GM18951 (cell line): ENCODE data around the gene SCN4B.

Experiments
- POLR2A ChIP-seq: IDR thresholded peaks from 4 replicates; pipeline ENCODE4 v1.6.1; 2011; ENCODE audit warnings: mild to moderate bottlenecking; ENCODE audit not compliant: insufficient read length, insufficient read depth; ENCODE audit errors: extremely low read depth
- in situ Hi-C: fragments of 300-500 bp; cut with MboI; formaldehyde crosslinking; loops from one replicate; pipeline ENCODE4 v1.12.0; 2022; ENCODE audit warnings: low sequenced_read_pairs, mixed read lengths, inconsistent platforms; ENCODE audit not compliant: unreplicated experiment

The SCN4B gene

DNA sequence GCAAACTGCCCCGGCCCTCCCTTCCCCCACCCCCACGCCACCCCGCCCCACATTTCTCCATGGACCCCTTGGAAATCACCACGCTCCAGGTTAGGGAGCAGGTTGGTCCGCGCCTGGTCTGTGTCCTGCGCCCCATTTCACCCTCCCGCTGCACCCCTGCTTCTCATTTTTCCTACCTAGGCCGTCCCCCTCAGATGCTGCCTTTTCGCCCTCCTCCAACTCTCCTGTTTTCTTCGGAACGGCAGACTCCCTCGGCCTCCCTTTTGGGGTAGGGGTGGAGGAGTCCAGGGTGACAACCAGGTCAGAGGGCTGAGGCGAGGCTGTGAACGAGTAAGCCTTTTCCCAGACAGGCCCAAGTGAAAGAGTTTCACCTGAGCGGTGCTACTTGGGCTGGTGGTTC is 893 bp upstream of the SCN4B start:
- no peak for TF ChIP-seq POLR2A
- in situ Hi-C loops = no loop called here

DNA sequence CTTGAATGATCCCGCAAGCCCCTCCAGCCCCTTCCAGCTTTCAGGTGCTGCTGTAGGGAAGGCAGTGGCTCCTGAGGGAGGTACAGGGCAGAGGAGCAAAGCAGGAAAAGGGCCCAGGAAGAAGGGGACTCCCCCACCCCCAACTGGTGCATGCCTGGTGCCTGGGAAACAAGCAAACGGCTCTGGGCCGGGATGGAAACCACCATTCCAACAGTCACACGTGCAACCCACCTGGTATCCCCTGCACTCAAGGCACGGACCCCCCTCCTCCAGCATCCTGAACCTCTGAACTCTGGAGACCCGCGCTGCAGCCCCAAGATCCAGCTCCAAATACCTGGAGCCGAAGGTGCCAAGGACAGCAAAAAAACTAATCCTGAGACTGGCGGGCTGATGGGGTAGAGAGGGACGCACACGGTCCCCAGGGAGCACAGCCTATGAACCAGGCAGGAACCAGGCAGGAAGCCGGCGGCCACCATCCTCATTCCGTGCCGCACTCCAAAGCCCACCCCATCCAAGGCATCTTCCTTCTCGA is 537 bp downstream of the SCN4B start:
- TF ChIP-seq POLR2A = no peak
- in situ Hi-C loops = no loop called here

- in situ Hi-C loops = no loop called here
- no peak for TF ChIP-seq POLR2A
These were observed 1.2 kb downstream of the SCN4B start for GRCh38 chr11:118151431-118151830.

DNA sequence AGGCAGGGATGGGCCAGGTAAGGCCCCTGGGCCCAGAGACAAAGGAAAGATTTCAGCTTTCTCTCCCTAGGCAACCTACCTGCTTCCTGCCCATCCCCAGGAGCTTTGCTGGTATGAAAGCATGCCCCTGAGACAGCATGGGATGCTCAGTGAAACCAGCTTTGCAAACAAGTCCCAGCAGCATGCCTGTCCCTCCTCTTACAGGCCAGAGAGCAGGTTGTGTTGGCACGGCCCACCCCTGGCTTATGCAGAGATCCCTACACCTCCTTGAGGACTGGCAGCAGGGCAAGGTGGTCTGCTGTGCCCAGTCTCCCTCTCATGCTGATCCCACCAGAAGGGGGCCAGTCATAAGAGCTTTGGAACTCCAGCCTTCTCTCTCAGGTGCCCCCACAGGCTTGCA is 3.1 kb downstream of the SCN4B start:
- in situ Hi-C loops = no loop called here

GRCh38 chr11:118148856-118149255 is 3.8 kb downstream of the SCN4B start:
- TF ChIP-seq POLR2A = no peak
- in situ Hi-C loops = no loop called here

More for the DNA sequence above, 3.1 kb downstream of the SCN4B start:
- no peak for TF ChIP-seq POLR2A

DNA sequence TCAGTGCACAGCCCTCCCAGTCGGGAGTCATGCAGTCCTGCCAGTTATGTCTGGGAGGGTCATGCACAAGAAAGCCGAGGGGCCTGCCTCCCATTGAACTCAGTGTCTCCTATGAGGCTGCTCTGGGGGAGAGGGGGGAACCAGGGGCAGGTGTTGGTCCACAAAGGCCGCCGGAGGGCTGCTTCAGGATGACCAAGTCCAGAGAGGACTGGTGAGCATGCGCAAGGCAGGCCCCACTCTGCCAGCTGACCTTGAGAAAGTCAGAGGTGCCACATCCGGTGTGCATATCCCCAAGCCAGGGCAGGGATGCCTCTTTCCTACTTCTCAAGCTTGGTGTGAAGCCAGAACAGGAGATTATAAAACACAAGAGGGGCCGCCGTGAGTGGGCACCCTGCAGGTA is 4.4 kb downstream of the SCN4B start:
- in situ Hi-C loops = no loop called here

GRCh38 chr11:118147502-118147901 is 5.1 kb downstream of the SCN4B start:
- in situ Hi-C loops = no loop called here
- no peak for TF ChIP-seq POLR2A

More for the DNA sequence above, 4.4 kb downstream of the SCN4B start:
- no peak for TF ChIP-seq POLR2A

DNA sequence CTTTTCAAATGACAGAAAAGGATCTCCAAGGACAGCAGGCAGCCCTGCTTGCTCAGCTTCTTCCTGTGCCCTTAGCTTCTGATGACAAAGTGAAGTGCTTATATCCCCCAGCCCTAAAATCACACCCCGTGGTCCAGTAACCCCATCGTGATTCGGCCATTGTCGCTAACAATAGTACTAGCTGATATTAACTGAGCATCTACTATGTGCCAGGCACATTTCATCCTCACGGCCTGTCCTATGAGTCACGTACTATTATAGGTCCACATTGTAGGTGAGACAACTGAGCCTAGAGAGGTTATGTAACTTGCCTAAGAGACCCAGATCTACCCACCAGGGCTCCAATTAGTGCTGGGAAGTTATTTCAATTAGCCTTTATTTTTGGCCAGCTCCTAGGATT is 6.1 kb downstream of the SCN4B start:
- in situ Hi-C loops = no loop called here
- TF ChIP-seq POLR2A = no peak

GRCh38 chr11:118145285-118146227 is 7.1 kb downstream of the SCN4B start:
- in situ Hi-C loops = no loop called here
- TF ChIP-seq POLR2A = no peak

DNA sequence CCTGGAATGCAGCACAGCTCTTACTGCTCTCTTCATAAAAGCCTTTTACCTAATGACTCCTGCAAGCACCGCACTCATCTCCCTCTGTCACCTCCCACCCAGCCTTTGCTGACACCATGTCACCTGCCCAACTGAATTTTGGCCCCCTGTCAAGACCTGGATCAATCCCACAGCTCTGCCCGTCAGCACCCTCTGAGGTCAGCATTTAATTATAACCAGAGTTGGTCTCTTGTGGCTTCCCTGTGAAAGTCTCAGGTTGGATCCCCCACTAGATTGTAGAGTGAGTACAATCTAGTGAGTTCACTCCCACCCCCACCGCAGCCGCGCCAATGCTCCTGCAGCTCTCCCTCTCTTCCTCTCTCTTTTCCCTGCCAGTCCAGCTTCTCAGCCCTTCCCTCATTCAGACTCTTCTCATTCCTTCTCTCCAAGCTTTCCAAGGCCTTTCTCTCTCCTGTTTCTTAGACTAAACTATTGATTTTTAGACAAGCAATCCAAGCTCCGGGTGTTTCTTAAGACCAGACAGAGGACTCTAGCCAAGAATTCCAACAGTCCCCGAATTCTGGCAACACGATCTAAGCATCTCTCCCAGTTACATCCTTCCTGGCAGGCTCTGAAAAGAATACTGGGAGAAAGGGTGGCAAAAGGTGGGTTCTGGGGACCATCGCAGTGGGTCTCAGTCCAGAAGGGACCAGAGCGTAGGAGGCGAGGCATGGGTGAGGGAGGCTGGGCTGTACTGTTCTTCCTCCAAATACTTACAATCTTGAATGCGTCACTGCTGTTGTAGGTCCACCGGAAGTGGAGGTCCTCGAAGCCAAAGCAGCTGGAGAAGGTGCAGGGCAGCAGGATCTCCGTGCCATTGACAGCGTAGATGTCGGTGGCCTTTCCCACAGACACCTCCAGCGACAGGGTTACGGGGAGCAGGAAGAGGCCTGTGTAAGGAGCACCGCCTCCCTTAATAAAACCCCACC is 8.0 kb downstream of the SCN4B start:
- in situ Hi-C loops = no loop called here
- no peak for TF ChIP-seq POLR2A

DNA sequence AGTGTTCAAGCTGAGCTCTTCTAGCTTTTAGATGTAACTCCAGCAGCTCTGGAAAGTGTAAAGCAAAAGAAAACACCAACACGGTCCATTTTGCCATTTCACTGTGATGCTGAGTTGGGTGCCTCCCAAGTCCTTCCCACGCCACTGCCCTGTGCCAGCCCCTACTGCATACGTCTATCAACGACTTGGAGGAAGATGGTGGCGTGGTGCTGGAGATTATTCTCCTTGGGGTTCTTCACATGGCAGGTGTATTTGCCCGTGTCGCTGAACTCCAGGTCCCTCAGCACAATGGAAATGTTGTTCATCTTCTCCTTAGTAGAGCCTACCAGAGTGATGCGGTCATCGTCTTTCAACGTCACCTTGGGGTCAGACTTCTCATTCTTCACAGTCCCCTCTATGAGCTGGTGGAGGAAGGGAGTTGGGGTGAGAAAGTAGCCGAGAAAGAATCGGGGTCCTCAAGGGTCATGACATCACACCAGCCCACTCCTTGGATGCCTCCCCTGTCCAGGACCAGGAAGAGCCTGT is 8.9 kb downstream of the SCN4B start:
- in situ Hi-C loops = no loop called here
- no peak for TF ChIP-seq POLR2A

GRCh38 chr11:118142809-118143208 is 9.8 kb downstream of the SCN4B start:
- in situ Hi-C loops = no loop called here
- TF ChIP-seq POLR2A = no peak

GRCh38 chr11:118142081-118142480 is 10.5 kb downstream of the SCN4B start:
- in situ Hi-C loops = no loop called here
- no peak for TF ChIP-seq POLR2A
